ENCODE measurements around the gene RPL10L. TPM values are rescaled to one million over a fixed set of nuclear protein-coding genes. Genes with fewer than 3 reads are reported as not detected.

RPL10L gene
- total and polyA plus RNA-seq, 11 donors, result not detected

- Histone ChIP-seq H3K4me1 (no peaks in the 10 kb centered on the region), H3K27ac (no peak overlapping the region), H3K27me3 (no peaks in the 10 kb centered on the region), H3K4me3 (no peak overlapping the region), H3K9me3 (peaks cover 0 to 23% (median 8%) of the 10 kb centered on the region in 12 donors), H3K36me3 (no peaks in the 10 kb centered on the region)
- intact Hi-C loops (cut with DNase I), result no loop called here
- WGBS, 4 donors, result 73 to 84% (median 80%) methylated on average over 2 to 4 of the region's 4 CpGs
- TF ChIP-seq, protein P1, sequence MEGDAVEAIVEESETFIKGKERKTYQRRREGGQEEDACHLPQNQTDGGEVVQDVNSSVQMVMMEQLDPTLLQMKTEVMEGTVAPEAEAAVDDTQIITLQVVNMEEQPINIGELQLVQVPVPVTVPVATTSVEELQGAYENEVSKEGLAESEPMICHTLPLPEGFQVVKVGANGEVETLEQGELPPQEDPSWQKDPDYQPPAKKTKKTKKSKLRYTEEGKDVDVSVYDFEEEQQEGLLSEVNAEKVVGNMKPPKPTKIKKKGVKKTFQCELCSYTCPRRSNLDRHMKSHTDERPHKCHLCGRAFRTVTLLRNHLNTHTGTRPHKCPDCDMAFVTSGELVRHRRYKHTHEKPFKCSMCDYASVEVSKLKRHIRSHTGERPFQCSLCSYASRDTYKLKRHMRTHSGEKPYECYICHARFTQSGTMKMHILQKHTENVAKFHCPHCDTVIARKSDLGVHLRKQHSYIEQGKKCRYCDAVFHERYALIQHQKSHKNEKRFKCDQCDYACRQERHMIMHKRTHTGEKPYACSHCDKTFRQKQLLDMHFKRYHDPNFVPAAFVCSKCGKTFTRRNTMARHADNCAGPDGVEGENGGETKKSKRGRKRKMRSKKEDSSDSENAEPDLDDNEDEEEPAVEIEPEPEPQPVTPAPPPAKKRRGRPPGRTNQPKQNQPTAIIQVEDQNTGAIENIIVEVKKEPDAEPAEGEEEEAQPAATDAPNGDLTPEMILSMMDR (IDR thresholded peaks at IDR 0.05), result no peak
- no peak for TF ChIP-seq POLR2A (IDR thresholded peaks at IDR 0.05)
- no peak for DNase-seq
- no peak for ATAC-seq
Measured at GRCh38 chr14:46663382-46663781, 11.8 kb upstream of the RPL10L start.

DNA sequence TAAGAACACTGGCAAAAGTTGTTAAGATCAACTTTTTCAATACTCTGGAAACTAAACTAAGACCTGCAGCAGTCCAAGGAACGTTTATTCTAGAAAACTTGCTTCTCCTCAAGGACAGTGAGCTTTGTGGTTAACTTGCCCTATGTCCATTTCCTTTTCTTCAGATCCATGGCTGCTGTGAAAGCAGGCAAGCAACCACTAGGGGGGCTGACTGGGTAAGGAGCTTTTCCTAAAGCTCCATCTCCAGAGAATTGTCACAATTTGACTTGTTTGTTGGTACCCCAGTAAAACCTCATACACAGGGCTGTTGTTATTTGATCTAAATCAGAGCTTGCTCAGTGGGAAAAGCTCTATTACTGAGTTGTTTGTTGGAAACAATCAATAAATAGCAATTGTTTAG, 10.1 kb upstream of the RPL10L start:
- Histone ChIP-seq H3K27ac (no peak overlapping the region), H3K4me1 (no peaks in the 10 kb centered on the region), H3K9me3 (peaks cover 0 to 23% (median 8%) of the 10 kb centered on the region in 12 donors), H3K27me3 (no peaks in the 10 kb centered on the region), H3K36me3 (no peaks in the 10 kb centered on the region), H3K4me3 (no peak overlapping the region)
- TF ChIP-seq, protein P1 (IDR thresholded peaks at IDR 0.05), result no peak
- TF ChIP-seq POLR2A (IDR thresholded peaks at IDR 0.05), result no peak
- 32 to 44% (median 33%) methylated on average over 1 of the region's 1 CpG for WGBS, 4 donors
- ATAC-seq, result no peak
- intact Hi-C loops (cut with DNase I), result no loop called here
- DNase-seq, result no peak

DNA sequence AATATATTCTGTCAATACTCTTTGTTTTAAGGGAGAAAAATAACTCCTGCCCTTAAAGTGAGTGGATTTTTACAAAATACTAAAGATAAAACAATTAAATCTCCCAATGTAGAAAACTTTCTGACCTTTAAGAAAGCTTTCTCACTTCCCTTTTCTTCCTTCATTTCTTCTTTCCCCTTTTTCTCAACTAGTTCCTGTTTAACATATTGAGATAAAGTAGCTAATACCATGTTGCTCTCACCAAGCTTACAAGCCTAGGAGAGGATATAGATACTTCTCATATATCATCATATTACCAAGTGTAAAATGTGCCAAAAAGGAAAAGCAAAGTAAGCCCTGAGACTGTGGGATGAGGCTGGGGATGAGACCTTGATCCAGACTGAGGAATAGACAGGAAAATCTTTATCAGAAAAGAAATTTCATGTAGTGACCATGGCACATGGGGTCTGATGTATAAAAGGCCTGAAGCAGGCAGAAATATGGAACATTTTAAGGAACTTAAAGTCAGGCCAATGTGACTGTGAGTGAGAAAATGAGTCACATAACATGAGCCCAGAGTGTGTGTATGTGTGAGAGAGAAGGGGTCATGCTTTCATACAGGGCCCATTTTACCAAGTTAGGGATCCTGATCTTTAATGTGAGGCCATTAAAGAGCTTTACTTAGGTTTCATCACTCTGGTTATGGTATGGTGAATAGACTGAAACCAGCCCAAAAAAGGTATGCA, 1.6 kb upstream of the RPL10L start:
- Histone ChIP-seq H3K4me3 (no peak overlapping the region), H3K4me1 (no peaks in the 10 kb centered on the region), H3K9me3 (peaks cover 0 to 6% (median 0%) of the 10 kb centered on the region in 12 donors), H3K27me3 (no peaks in the 10 kb centered on the region), H3K27ac (no peak overlapping the region), H3K36me3 (no peaks in the 10 kb centered on the region)
- no peak for ATAC-seq
- intact Hi-C loops (cut with DNase I), result loop anchor here in 1 of 10 donors (10.0 kb wide), 1 partner anchor 188 kb away; no protein-coding TSS in a partner anchor
- no peak for DNase-seq
- no peak for TF ChIP-seq POLR2A (IDR thresholded peaks at IDR 0.05)
- TF ChIP-seq, protein P1 (IDR thresholded peaks at IDR 0.05), result no peak

DNA sequence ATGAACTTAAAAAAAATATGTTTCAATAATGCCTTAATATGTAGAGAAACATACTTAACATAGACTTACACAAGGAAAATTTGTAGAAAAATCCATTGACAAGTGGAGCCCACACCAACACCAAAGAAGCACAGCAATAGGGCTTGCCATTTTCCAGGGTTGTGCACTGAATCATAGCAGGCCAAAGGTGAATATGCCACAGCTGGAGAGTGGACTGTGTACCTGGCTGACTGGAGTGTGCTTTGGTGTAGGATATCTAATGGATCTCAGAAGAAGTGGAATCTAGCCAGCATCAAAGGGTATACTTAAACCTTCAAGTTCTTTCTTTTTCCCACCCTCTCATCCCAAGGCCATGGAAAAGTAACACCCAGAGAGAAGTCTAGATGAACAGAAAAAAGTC, 4.8 kb downstream of the RPL10L start:
- Histone ChIP-seq H3K4me3 (no peak overlapping the region), H3K36me3 (no peaks in the 10 kb centered on the region), H3K4me1 (no peaks in the 10 kb centered on the region), H3K9me3 (peaks cover 0 to 9% (median 0%) of the 10 kb centered on the region in 12 donors), H3K27me3 (no peaks in the 10 kb centered on the region), H3K27ac (no peak overlapping the region)
- intact Hi-C loops (cut with DNase I), result no loop called here
- DNase-seq, result no peak
- TF ChIP-seq, protein P1 (IDR thresholded peaks at IDR 0.05), result no peak
- TF ChIP-seq POLR2A (IDR thresholded peaks at IDR 0.05), result no peak
- no peak for ATAC-seq
